NCI-H1092 treated with DMSO at 0.1 percent for 48 hours (cell line): ENCODE measurements around the gene CACNA1B.

Experiments
- DNase-seq: peaks from one replicate; lab custom pipeline; 2025; lab: John Stamatoyannopoulos, UW

The CACNA1B gene

GRCh38 chr9:137986268-137987099 lies 108.9 kb downstream of the CACNA1B start:
- no peak for DNase-seq

- DNase-seq = no peak
Measured at GRCh38 chr9:137987244-137988030, 109.9 kb downstream of the CACNA1B start.

GRCh38 chr9:137988051-137988450 lies 110.5 kb downstream of the CACNA1B start:
- DNase-seq = no peak

GRCh38 chr9:137988701-137989100 lies 111.1 kb downstream of the CACNA1B start:
- DNase-seq = no peak

- no peak for DNase-seq
Measured at GRCh38 chr9:137989156-137989555, 111.6 kb downstream of the CACNA1B start.

GRCh38 chr9:137989999-137990715 lies 112.6 kb downstream of the CACNA1B start:
- DNase-seq = no peak

- no peak for DNase-seq
Measured at GRCh38 chr9:138003485-138004190, 126.1 kb downstream of the CACNA1B start.

- DNase-seq = no peak
Measured at GRCh38 chr9:138006576-138007233, 129.1 kb downstream of the CACNA1B start.

GRCh38 chr9:138007566-138007917 lies 130.0 kb downstream of the CACNA1B start:
- no peak for DNase-seq

- DNase-seq = no peak
Measured at GRCh38 chr9:138007918-138008841, 130.6 kb downstream of the CACNA1B start.

- no peak for DNase-seq
Measured at GRCh38 chr9:138009016-138009802, 131.6 kb downstream of the CACNA1B start.

- DNase-seq = no peak
Measured at GRCh38 chr9:138009803-138010690, 132.5 kb downstream of the CACNA1B start.

- DNase-seq = no peak
Measured at GRCh38 chr9:138010861-138011260, 133.3 kb downstream of the CACNA1B start.

GRCh38 chr9:138011951-138012500 lies 134.4 kb downstream of the CACNA1B start:
- DNase-seq = no peak

GRCh38 chr9:138013273-138013672 lies 135.7 kb downstream of the CACNA1B start:
- no peak for DNase-seq

GRCh38 chr9:138013836-138014562 lies 136.4 kb downstream of the CACNA1B start:
- no peak for DNase-seq

GRCh38 chr9:138014563-138014945 lies 137.0 kb downstream of the CACNA1B start:
- DNase-seq = no peak
